H4 (cell line): ENCODE data around the gene PELI2. TPM values are rescaled to one million over a fixed set of nuclear protein-coding genes. Genes with fewer than 3 reads are reported as not detected.

Experiments used
- DNase-seq: peaks from one replicate; pipeline ENCODE4 v3.0.0-alpha.2; 2015; ENCODE audit warnings: low spot score
- total RNA-seq: library from RNA; depleted of rRNA; stranded (reverse); fragments of >200 nt; shearing (Covaris generic); gene quantifications from 2 replicates; pipeline ENCODE4 v1.2.3, GENCODE V29; 2014

The PELI2 gene
- total RNA-seq, 1 experiment from 2014 or later: 5.1 TPM

GRCh38 chr14:56172571-56172971 lies 54.4 kb downstream of the PELI2 start:
- peak; percentile 74 for DNase-seq

- peak; percentile 59 for DNase-seq
Measured at GRCh38 chr14:56173365-56173922, 55.2 kb downstream of the PELI2 start.

- no peak for DNase-seq
Measured at GRCh38 chr14:56175773-56176172, 57.6 kb downstream of the PELI2 start.

DNA sequence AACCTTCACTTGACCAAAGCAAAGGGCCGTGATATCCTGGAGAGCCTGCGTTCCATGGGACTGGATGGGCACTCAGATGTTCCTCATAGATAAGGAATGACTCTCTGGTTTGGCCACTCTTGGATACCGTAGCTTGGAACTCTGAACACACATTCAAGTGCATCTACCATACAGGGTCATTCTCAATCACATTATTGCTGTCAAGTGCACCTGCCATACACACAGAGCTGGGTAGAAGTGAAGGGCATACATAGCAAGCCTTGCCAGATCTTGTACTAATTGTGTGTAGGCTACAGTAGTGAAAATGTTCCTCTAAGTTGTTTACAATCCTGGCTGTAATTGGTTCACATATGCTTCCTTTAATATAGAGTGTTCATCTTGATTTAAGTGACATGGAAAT lies 58.3 kb downstream of the PELI2 start:
- DNase-seq: no peak

- DNase-seq: no peak
Measured at GRCh38 chr14:56177036-56177435, 58.8 kb downstream of the PELI2 start.

DNA sequence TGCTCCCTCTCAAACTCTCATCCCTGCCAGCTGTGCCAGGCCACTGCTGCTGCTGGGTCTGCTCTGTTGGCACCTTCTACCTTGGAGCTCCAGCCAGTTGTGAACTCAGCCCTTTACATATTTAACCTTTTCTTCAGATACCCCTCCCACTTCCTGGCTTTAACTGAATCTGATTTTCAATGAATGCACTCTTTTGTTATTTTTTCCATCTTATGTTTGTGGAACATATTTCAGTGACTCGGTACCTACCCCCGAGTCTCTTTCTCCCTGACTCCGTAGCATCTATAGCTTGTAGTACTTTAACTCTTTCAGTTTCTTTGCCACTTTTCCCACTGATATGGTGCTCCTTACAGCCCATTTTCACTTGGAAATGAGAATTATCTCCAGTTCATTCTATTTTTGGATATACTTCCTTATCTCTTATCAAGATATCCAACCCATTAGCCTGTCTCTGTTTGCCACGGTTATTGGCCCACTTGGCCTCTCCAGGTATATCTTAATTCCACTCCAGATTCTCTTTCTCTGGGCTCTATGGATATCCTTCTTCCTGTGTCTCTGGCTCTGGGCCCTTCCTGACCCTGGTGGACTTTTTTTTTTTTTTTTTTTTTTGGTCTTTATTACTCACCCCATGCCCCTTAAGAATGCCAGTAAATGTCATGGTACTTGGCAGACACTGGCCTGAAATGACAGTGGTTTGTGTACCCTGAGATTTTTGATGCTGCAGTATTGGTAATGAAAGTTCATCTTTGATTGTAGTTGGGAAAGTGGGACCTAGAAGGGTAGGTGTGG lies 62.7 kb downstream of the PELI2 start:
- no peak for DNase-seq

DNA sequence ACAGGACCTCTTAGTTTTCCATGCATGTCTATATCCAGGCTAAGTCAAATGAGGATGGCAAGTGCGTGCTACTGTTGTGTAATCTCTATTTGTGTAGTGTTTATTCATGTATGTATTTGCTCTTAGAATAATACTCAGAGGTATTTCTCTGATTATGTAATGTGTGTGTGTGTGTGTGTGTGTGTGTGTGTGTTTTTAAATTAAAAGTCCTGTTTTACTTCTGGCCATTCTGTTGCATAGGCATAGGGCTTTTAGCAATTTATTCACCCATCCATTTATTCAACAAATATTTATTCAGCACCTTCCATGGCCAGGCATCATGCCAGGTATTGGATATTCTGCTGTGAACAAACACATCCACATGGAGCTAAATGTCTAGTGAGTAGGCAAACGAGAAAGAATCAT lies 63.5 kb downstream of the PELI2 start:
- no peak for DNase-seq

- DNase-seq: no peak
Measured at GRCh38 chr14:56182410-56182809, 64.2 kb downstream of the PELI2 start.

- DNase-seq: no peak
Measured at GRCh38 chr14:56183631-56184157, 65.5 kb downstream of the PELI2 start.

DNA sequence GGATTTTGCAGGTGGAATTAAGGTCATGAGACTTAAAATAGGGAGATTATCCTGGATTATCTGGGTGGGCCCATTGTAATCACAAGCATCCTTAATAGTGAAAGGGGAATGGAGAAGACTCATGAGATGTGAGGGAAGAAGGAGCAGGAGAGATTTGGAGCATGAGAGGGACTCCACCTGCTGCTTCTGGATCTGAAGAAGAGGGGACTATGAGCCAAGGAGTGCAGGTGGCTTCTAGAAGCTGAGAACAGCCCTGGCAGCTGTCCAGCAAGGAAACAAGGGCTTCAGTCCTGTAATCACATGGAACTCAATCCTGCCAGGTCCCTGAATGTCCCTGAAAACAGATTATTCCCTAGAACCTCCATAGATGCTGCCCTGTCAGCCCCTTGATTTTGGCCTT lies 67.8 kb downstream of the PELI2 start:
- DNase-seq: no peak

DNA sequence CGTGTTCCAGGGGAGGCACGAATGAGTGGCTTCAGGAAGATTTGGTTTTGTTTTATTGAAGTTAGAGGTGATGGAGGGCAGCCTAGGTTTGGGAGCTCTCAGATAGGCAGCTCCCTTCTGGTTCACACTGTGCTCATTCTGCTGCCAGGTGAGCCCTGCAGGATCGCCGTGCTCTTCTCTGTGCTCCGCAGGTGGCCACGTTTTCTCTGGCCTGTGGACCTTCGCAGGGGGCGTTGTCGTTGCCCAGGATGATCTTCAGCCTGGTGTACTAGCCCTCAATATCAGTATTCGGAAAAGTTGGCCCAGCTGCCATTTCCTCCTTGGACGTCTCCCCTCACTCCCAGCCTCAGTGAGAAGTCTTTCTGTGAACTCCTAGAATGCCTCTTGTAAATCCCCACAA lies 69.5 kb downstream of the PELI2 start:
- no peak for DNase-seq

- DNase-seq: peak; percentile 35
Measured at GRCh38 chr14:56189307-56189706, 71.1 kb downstream of the PELI2 start.

- no peak for DNase-seq
Measured at GRCh38 chr14:56193347-56193746, 75.1 kb downstream of the PELI2 start.

DNA sequence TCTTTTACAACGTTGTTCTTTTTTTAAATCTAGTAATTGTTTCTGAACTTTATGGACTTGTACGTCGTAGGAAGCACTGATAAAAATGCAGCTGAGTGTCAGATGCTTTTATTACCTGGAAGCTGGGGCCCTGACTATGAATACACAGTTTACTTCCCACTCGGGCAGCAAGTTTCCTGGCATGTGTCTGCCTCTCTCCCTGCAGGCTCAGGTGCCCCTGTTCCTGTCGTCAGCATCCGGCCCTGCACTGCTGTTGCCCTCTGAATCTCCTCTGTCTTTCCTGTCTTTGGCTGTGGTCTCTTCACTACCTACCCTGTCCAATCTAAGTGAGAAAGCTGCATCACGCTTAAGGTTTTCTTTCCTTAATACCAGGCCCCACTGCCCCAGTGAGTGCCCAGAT lies 75.8 kb downstream of the PELI2 start:
- DNase-seq: no peak

DNA sequence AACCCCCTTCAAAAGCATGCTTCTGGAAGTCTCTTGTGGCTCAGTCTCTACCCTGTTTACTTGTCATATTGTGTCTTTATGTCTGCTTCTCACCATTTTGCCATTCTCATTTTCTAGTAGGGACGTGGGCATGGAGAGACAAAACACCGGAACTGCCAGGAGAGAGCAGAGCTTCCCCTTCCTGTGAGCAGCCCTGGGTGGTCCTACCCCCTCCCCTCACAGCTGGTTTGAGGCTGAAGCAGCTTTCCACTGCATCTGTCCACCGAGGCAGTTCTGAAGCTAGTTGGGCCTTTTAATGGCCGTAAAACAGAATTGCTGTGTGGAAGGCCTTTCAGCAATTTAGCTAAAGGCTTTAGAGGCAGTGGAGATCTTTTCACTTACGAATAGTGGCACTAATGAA lies 77.0 kb downstream of the PELI2 start:
- no peak for DNase-seq

- DNase-seq: peak; percentile 85
Measured at GRCh38 chr14:56195704-56196103, 77.5 kb downstream of the PELI2 start.

GRCh38 chr14:56196274-56196673 lies 78.1 kb downstream of the PELI2 start:
- no peak for DNase-seq

DNA sequence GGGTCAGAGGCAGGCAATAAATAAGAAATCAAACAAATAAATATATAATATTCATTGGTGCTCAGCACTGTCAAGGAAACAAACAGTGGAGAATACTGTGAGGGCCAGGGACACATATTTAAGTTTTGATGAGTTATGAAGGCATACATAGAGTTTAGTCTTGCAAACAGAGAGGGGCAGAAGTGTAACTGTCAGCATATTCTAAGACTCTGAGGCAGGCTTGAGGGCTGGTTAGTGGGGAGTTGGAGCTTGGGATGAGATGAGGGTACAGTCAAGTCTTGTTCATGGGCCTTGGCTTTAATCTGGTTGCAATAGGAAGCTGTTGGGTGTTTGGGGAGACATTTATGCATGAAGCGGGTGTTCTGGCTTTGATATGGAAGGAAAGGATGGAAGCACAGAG lies 78.9 kb downstream of the PELI2 start:
- no peak for DNase-seq

DNA sequence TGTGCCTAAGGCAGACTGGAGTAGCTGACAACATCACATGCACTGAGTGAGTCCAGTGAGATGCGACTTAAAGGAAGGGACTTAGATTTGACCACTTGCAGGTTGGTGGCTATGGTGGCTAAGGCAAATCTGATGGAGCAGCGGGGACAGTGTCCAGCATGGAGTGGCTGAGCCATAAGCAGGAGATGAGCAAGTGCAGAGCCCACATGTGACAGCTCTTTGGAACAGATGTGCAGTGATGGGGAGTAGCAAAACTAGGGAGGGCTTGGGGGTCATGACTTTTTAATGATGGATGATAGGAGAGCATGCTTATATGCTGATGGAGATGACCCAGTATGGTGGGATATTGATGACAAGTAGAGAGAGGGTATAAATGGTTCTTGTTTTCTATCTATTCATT lies 80.2 kb downstream of the PELI2 start:
- no peak for DNase-seq

DNA sequence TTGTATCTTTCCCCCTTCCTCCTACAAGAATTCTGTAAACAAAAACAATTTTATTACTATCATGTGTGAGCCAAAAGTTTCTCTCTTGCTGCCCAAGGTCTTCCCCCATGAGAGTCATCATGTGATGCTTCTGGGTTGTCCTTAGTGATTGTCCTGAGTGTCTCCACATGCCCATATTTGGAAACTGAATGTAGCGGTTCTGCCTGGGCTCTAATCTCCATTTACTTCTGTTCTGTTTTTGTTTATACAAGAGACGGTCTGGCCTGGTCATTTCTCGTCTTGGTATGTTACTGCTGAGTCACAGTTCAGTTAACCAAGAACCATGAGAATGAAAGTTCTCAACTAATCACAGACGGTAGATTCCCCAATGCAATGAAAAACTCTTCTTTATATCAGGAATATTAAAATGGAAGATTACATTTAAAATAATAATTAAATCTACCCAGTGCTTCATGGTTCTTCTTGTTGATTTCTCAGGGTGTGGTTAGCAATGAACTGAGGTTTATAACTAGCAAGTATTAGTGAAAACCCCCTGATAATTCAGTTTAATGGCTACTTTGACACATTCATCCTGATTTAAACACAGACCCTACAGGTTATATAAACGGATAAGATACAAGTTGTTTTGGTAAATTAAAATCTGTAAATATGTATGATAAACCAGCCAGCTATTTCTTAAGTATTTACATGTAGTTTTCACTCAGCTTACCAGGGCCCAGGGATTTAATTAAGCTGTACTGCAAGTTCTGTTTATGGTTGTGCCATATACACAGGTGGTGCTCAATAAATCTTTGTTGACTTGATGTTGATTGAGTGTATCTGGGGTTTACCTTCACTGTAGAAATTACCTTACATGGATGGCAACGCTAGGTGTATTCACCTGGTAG lies 81.1 kb downstream of the PELI2 start:
- DNase-seq: peak; percentile 99

- DNase-seq: no peak
Measured at GRCh38 chr14:56199982-56200577, 81.9 kb downstream of the PELI2 start.

DNA sequence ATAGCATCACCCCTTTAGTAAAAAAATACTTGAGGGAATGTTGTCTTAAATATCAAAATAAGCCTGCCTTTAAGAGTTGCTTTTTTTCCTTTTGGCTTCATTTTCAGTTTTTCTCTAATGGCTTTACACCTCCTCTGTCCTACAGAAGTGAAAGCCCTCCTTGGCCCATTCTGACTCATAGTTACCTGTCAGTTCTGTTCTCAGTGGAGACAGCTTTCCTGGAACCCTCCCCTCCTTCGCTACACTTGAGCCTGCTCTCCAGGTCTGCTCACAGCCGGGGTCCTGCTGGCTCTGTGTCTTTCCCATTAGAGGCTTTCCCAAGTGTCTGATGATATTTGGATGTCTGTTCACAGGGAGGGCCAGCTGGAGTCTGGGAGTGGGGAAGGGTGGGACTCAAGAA lies 84.0 kb downstream of the PELI2 start:
- no peak for DNase-seq
